A172 (cell line): ENCODE results near the gene SMPX. TPM values are rescaled to one million over a fixed set of nuclear protein-coding genes. Genes with fewer than 3 reads are reported as not detected.

Experiments used
- DNase-seq: peaks from one replicate; pipeline ENCODE4 v3.0.0-alpha.2; 2015; ENCODE audit warnings: low spot score
- total RNA-seq: library from RNA; depleted of rRNA; stranded (reverse); fragments of >200 nt; shearing (Covaris generic); gene quantifications from 2 replicates; pipeline ENCODE4 v1.2.3, GENCODE V29; 2014; rRNA removed

Gene SMPX
- total RNA-seq, 1 experiment from 2014 or later, result not detected

GRCh38 chrX:21657318-21658151 is 100.4 kb downstream of the SMPX start:
- DNase-seq, result no peak

DNA sequence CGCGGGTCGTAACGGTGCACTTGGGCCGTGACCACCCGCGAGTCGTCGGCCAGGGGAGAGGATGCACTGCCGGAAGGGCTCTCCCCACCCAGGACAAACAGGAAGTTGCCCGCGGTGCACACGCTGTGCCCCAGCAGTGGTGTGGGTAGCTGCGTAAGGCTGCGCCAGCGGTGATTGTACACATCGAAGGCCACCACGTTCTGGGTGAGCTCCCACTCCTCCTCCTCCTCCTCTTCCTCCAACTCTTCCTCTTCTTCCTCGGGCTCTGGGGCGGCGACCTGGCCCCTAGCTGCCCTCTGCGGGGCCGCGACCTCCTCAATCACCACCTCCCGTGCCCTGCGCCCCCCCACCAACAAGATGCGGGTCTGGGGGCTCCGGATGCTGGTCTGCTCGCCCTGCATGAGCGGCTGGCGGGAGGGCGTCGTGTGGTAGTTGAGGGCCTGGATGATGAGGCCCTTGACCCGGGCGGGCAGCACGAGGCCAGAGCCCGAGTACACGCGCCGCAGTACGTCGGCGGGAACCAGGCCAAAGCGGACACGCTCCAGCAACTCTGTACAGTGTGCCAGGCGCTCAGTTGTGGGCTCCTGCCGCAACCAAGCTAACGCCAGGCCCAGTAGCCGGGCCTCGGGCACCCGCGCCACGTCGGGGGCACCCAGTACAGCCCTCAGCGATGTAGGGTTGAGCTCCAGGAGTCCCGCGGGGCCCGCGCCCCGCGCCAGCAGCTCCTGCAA is 101.2 kb downstream of the SMPX start:
- DNase-seq, result no peak

Other genes with a start within 250 kb of the SMPX start
- gene KLHL34, start 99.8 kb downstream of the SMPX start, total RNA-seq, result not detected in 2 replicates
- 15.4 and 15.9 TPM in 2 replicates for gene MBTPS2, start 81.5 kb upstream of the SMPX start, total RNA-seq
- 4.1 and 4.3 TPM in 2 replicates for gene YY2, start 97.9 kb upstream of the SMPX start, total RNA-seq
- gene SMS, start 182.6 kb upstream of the SMPX start, total RNA-seq, result 423 and 528 TPM in 2 replicates